Endothelial cell (in vitro differentiated cells): Measurements from ENCODE around the gene ADARB2. TPM values are rescaled to one million over a fixed set of nuclear protein-coding genes. Genes with fewer than 3 reads are reported as not detected.

Experiments
- DNase-seq: peaks from one replicate; pipeline ENCODE4 v3.0.0; 2021; ENCODE audit warnings: low spot score
- H3K27ac Mint-ChIP-seq: one replicate; pipeline ENCODE4 v1.8.0; 2021; ENCODE audit warnings: mixed read lengths, inconsistent platforms; ENCODE audit not compliant: unreplicated experiment
- H3K27me3 Mint-ChIP-seq: one replicate; pipeline ENCODE4 v1.8.0; 2021; ENCODE audit warnings: mild to moderate bottlenecking, moderate library complexity, mixed read lengths, inconsistent platforms; ENCODE audit not compliant: unreplicated experiment
- H3K36me3 Mint-ChIP-seq: one replicate; pipeline ENCODE4 v1.8.0; 2021; ENCODE audit warnings: mild to moderate bottlenecking, low read depth, mixed read lengths, inconsistent platforms; ENCODE audit not compliant: unreplicated experiment
- H3K4me1 Mint-ChIP-seq: one replicate; pipeline ENCODE4 v1.8.0; 2021; ENCODE audit warnings: mild to moderate bottlenecking, mixed read lengths, inconsistent platforms; ENCODE audit not compliant: unreplicated experiment
- H3K4me3 Mint-ChIP-seq: one replicate; pipeline ENCODE4 v1.8.0; 2021; ENCODE audit warnings: mild to moderate bottlenecking, mixed read lengths, inconsistent platforms; ENCODE audit not compliant: unreplicated experiment
- H3K9me3 Mint-ChIP-seq: one replicate; pipeline ENCODE4 v1.8.0; 2021; ENCODE audit warnings: mixed read lengths, inconsistent platforms; ENCODE audit not compliant: unreplicated experiment
- CTCF ChIP-seq: fragments of 200-600 bp; sonication (generic); IDR thresholded peaks from one replicate; pipeline ENCODE4 v1.5.0; 2021; ENCODE audit warnings: antibody characterized with exemption; ENCODE audit not compliant: unreplicated experiment
- total RNA-seq: library from RNA; stranded (reverse); fragmentation: NEBNext Ultra II Directional; extraction: Animal tissue kit (Norgen Biotek cat#: 25700); gene quantifications from one replicate; pipeline ENCODE4 v1.2.1, GENCODE V29; 2021; ENCODE audit not compliant: unreplicated experiment

Gene ADARB2
- total RNA-seq, 1 donor from 2014 or later = 54.9 TPM

GRCh38 chr10:1379601-1380000 lies 357.7 kb downstream of the ADARB2 start:
- H3K27ac Mint-ChIP-seq = no peak overlapping the region
- no peak for TF ChIP-seq CTCF
- DNase-seq = peak; percentile 22
- peaks cover 4% of the 10 kb centered on the region for H3K36me3 Mint-ChIP-seq
- peaks cover 49% of the 10 kb centered on the region for H3K4me1 Mint-ChIP-seq
- H3K9me3 Mint-ChIP-seq = no peaks in the 10 kb centered on the region
- H3K27me3 Mint-ChIP-seq = peaks cover 5% of the 10 kb centered on the region
- no peak overlapping the region for H3K4me3 Mint-ChIP-seq

GRCh38 chr10:1378473-1378872 lies 358.9 kb downstream of the ADARB2 start:
- Mint-ChIP-seq H3K27me3 (peaks cover 5% of the 10 kb centered on the region), H3K36me3 (peaks cover 4% of the 10 kb centered on the region), H3K27ac (no peak overlapping the region), H3K9me3 (no peaks in the 10 kb centered on the region), H3K4me1 (peaks cover 39% of the 10 kb centered on the region), H3K4me3 (no peak overlapping the region)
- DNase-seq = no peak
- no peak for TF ChIP-seq CTCF

GRCh38 chr10:1377740-1378397 lies 359.5 kb downstream of the ADARB2 start:
- Mint-ChIP-seq H3K4me3 (no peak overlapping the region), H3K9me3 (no peaks in the 10 kb centered on the region), H3K27ac (no peak overlapping the region), H3K27me3 (peaks cover 5% of the 10 kb centered on the region), H3K4me1 (peaks cover 39% of the 10 kb centered on the region), H3K36me3 (peaks cover 4% of the 10 kb centered on the region)
- TF ChIP-seq CTCF = no peak
- peak; percentile 2 for DNase-seq

GRCh38 chr10:1377231-1377630 lies 360.1 kb downstream of the ADARB2 start:
- no peaks in the 10 kb centered on the region for H3K9me3 Mint-ChIP-seq
- H3K4me1 Mint-ChIP-seq = peaks cover 39% of the 10 kb centered on the region
- H3K36me3 Mint-ChIP-seq = peaks cover 4% of the 10 kb centered on the region
- peak; percentile 0 for DNase-seq
- H3K27ac Mint-ChIP-seq = peak overlapping the region; percentile 55
- peak overlapping the region; percentile 70 for H3K4me3 Mint-ChIP-seq
- no peak for TF ChIP-seq CTCF
- H3K27me3 Mint-ChIP-seq = peaks cover 5% of the 10 kb centered on the region

- H3K36me3 Mint-ChIP-seq = peaks cover 4% of the 10 kb centered on the region
- H3K4me3 Mint-ChIP-seq = no peak overlapping the region
- no peak for TF ChIP-seq CTCF
- no peak for DNase-seq
- H3K27me3 Mint-ChIP-seq = peaks cover 5% of the 10 kb centered on the region
- H3K27ac Mint-ChIP-seq = no peak overlapping the region
- H3K4me1 Mint-ChIP-seq = peaks cover 37% of the 10 kb centered on the region
- no peaks in the 10 kb centered on the region for H3K9me3 Mint-ChIP-seq
These were observed 360.9 kb downstream of the ADARB2 start for GRCh38 chr10:1376384-1376945.
